GM21515 (cell line): ENCODE data around the gene LUC7L2.
A peak's percentile ranks its signal among the peaks of the same experiment; 100 is the strongest.
"Not testable (repeated sequence)": the region's sequence is repeated elsewhere in the genome, so short reads cannot be mapped to it uniquely, and the experiment has no call there.

Experiments used
- ATAC-seq: cut with Tn5 transposase; IDR thresholded peaks from one replicate; pipeline ENCODE4 v1.9.1; 2021; ENCODE audit not compliant: unreplicated experiment

LUC7L2 gene, protein sequence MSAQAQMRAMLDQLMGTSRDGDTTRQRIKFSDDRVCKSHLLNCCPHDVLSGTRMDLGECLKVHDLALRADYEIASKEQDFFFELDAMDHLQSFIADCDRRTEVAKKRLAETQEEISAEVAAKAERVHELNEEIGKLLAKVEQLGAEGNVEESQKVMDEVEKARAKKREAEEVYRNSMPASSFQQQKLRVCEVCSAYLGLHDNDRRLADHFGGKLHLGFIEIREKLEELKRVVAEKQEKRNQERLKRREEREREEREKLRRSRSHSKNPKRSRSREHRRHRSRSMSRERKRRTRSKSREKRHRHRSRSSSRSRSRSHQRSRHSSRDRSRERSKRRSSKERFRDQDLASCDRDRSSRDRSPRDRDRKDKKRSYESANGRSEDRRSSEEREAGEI

DNA sequence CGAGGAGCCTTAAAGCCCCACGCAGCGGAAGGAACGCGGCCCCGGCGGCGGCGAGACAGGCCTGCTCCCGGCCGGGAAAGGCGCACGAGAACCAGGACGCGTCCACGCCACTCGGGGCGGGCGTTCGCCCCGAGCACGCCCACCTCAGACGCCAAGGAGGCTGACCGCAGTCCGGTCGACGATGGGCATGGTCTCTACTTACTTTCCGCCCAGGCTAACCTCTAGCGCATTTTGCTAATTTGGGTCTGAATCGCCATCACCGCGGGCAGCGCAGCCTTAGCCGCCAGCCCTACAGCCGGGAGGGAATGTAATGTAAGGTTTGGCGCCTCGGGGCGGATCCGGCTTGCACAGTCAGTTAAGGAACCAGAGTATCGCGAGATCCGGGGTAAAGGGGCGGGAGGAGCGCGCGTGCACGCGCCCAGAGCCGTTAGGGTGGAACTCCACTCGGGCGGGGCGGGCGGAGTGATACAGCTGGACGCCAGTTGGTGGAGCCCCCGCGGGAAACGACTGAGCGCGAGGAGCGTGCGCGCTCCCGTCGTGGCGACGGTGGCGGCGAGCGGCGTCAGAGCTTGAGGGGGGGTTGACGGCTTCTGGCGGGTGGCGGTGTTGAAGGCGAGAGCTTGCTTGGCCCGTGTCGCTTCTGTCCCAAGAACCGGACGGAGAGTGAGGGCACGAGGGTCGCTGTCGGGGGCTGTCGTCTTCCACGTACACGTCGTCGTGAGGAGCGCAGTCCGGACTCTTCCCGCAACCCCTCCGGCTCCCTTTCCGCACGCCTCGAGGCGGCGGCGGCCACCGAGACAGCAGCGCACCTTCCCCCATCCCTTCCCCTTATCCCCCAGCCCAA, at the start of gene LUC7L2:
Gene LUC7L2 (plus strand): TSS at position 529 of the 844 bp plus-strand sequence. CDS start 368 bp downstream, outside the sequence.
- peak; percentile 75 for ATAC-seq

DNA sequence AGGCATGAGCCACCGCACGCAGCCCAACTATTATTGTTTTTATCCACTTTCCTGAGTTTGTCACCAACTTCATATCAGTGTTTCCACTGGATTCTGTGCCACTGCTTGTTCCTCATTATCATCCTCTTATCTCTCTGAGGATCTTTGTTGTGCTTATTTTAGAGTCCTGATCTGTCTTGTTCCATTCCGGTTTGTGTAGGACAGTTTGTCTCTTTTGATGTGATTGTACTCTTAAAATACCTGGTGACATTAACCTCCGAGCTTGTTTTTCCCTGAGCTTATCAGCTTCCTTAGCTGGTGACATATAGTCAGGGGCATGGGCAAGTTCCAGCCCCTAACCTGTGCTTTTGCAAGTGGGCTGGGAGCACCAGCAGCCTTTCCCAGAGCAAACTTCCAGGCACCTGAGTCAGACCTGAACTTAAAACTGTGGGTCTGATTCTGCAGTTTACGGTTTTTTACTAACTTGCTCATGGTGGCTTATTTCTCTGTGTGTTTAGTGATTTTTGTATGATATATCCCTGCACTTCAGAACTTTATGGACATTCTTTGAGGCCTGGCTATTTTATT, 41.7 kb upstream of the LUC7L2 start:
- no peak for ATAC-seq

DNA sequence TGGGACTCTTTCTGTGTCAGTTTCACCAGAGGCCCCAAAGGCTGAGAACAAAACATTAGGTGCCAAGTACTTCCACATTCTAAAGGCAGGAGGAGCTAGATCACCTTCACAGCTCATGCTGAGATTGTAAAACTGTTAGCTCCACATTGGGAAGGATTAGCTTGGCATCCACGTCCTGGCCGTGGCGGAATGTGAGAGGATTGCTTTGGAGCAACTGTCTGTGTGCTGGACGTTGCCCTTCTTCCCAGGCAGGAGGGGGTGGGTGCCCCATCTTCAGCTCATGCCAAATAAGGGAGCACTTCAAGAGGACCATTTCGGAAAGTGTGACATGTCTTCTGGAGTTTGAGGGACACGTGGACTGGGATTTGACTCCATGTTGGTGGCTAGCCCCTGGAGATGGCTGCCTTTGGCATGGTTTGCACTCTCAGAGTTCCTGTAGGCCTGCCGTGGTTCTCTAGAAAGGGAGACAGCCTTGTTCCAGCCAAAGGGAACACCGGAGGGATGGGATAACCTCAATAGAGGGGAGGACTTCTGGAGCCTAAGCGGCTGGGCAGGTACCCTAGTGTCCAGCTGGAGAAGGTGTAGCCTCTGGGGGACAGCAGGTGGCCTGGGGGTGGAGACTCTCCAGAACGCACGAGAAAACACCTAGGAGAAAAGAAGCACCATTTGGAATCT, 38.5 kb upstream of the LUC7L2 start:
- ATAC-seq, result no peak

DNA sequence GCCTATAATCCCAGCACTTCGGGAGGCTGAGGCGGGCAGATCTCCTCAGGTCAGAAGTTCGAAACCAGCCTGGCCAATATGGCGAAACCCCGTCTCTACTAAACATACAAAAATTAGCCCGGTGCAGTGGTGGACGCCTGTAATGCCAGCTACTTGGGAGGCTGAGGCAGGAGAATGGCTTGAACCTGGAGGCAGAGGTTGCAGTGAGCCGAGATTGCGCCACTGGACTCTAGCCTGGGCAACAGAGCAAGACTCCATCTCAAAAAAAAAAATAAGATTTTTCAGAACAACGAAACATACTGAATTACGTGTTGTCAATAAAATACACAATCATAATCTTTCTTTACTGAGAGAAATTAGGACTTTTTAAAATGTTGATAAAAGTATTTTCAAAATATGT, 35.0 kb upstream of the LUC7L2 start:
- ATAC-seq, result not testable (repeated sequence)

DNA sequence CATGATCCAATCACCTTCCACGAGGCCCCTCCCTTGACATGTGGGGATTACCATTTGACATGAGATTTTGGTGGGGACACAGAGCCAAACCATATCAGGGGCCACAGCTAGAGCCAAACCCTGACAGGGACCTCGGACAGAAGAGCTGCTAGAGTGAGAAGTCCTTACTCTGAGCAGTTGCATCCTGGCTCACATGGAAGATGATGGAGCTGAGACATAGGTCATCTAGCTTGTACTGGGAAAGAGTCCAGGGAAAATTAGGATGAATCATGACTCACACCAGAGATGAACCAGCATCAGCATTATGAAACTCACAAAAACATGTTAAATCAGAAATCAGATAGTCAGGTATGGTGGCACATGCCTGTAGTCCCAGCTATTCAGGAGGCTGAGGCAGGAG, 31.3 kb upstream of the LUC7L2 start:
- no peak for ATAC-seq

DNA sequence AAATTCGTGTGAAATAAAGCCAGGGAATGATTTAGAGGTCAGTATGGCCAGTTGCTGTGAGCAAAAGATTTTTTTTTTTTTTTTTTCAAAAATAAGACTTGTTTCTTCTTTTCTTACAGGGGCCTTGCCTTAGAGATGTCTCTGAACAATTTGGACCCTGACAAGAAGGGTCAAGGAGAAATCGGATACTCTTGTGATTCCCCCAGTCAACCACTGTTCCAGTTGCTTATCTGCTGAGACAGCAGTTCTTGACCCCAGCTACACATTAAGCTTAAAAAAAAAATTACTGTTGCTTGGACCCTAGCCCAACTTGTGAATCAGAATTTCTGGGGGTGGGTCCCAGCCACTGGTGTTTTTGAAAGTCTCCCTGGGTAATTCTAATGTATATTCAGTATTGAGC, 30.6 kb upstream of the LUC7L2 start:
- no peak for ATAC-seq

DNA sequence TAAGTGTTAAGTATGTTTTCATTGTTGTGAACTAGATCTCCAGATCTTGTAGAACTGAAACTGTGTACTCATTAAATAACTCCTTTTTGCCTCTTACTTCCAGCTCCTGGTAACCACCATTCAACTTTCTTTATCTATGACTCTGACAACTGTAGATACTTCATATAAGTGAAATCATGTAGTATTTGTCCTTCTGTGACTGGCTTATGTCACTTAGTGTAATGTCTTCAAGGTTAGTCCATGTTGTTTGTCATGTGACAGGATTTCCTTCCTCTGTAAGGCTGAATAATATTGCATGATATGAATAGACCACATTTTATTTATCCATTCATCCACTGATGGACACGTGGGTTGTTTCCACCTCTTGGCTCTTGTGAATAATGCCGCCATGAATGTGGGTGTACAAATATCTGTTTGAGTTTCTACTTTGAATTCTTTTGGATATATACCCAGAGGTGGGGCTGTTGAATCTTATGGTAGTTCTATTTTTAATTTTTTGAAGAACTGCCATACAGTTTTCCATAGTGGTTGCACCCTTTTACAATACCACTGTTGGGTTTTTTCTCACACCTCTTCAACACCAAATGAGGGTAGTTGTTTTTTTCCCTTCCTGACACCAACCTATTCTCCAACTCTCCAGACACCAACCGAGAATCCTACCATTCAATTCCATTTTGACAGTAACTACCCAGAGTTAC, 29.2 kb upstream of the LUC7L2 start:
- no peak for ATAC-seq

DNA sequence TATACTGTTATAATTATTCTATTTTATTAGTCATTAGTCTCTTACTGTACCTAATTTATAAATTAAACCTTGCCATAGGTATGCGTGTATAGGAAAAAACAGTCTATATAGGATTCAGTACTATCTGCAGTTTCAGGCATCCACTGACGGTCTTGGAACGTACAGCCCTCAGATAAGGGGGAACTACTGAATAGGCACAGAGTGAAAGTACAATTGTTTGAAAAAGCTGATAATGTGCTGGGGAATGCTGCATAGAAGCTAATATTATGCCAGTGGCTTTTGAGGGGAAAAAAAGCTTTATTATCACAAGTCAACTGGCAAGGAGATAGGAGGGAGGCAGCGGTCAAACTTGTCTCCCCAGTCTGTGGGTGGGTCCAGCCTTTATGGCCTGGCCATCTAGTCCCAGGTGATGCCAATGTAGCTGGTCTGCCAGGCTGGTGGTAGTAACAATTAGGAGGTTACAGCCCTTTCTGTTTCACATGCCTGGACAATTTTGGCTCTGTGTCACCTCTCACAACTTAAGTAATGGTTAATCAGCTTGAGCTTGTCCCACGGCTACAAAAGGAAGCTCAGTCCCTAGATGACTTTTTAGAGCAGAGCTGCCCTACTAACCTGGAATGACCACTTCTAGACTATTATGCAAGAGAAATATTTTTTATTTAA, 26.9 kb upstream of the LUC7L2 start:
- ATAC-seq, result no peak

DNA sequence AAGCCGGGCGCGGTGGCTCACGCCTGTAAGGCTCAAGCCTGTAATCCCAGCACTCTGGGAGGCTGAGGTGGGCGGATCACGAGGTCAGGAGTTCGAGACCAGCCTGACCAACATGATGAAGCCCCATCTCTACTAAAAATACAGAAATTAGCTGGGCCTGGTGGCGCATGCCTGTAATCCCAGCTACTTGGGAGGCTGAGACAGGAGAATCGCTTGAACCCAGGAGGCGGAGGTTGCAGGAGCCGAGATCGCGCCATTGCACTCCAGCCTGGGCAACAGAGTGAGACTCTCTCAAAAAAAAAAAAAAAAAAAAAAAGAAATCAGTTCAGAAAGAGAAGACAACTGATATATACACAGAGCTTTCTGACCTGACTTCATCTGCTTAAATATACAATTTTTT, 26.3 kb upstream of the LUC7L2 start:
- not testable (repeated sequence) for ATAC-seq

DNA sequence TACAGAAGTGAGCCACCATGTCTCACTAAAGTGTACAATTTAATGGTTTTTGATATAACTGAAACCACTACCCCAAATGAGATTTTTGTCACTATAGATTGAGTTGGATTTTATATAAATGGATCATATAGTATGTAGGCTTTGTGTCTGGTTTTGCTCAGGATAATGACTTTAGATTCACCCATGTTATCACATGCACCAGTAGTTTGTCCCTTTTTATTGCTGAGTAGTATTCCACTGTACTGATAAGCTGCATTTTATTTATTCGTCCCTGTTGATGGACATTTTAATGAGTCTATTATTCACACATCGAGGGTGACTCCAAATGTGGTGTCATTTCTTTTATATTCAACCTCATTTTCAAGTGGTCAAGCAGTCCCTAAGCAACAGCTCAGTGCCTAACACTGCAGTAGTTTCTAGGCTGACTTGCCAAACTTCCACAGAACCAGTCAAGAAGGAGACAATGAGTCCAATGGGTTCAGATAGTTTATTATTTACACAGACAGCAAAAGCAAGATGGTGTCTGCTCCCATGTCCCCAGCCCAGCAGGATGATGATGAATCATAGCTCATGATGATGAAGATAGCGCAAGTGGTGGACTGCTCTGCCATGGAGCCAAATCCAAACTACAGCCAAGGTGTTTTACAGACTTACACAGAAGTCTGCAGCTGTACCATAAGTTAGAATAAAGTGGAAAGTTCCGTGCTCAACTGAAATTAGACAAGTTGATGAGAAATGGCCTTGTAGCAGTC, 25.1 kb upstream of the LUC7L2 start:
- ATAC-seq, result no peak

DNA sequence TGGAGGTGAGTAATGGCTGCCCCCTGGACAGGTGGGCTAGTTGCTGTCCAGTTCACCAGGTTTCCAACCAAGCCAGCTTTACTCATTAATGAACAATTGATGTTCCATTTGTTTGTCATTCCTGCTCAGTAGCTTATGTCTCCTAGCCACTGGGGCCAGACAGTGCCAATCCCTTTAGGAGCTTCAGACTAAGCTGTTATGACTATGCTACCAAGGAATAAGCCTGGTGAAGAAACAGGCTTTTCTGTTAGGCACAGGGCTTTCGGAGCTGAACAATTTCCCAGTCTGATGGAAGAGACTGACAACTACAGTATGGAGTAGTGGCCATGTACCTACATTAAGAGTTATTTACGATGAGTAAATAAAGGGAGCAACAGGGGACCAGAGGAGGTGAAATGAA, 20.7 kb upstream of the LUC7L2 start:
- no peak for ATAC-seq

DNA sequence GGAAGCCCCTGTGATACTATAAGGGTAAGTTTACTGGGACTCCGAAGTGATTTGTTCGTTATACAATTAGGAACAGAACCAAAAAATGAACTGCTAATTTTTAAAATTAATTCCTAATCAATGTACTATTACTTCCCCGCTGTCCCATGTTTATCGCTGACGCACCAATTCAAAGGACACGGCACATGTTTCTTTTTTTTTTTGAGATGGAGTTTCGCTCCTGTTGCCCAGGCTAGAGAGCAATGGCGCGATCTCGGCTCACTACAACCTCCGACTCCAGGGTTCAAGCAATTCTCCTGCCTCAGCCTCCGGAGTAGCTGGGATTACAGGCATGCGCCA, 20.0 kb upstream of the LUC7L2 start:
- no peak for ATAC-seq

DNA sequence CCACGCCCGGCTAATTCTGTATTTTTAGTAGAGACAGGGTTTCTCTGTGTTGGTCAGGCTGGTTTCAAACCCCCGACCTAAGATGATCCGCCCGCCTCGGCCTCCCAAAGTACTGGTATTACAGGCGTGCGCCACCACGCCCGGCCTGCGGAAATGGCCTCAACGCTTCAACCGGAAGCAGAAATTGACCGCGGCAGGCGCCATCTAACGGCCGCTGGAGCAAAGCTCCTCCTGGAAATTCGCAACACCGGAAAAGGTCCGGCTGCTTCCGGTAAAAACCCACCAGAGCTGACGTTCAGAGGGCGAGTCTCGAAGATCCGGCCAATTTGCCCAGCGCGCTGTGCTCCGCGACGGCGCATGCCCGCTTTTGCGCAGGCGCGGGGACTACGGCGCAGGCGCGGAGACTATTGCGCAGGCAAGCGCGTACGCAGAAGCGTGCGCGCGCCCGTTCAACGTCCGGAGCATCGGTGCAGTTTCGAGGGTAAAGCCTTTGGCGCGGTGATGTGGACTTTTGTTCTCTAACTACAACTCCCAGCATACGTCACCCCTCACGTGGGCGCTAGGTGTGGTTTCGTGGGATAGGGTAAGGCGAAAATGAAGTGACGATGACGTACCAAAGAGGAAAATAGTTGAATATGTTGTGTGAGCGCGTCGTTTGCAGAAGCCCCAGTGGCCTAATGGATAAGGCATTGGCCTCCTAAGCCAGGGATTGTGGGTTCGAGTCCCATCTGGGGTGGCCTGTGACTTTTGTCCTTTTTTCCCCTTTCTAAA, 19.5 kb upstream of the LUC7L2 start:
- ATAC-seq, result peak; percentile 84

DNA sequence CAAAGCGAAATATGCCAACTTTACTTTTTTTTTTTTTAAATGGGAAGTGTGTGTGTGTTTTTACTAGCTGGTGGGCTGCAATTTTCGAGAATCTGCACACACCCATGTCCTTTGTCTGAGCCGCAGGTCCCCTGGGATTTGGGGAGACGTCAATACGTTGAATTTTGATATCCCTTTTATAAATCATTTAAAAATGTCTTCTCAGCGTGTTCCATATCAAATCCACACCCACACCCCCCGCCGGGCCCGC, 19.0 kb upstream of the LUC7L2 start:
- ATAC-seq, result no peak

DNA sequence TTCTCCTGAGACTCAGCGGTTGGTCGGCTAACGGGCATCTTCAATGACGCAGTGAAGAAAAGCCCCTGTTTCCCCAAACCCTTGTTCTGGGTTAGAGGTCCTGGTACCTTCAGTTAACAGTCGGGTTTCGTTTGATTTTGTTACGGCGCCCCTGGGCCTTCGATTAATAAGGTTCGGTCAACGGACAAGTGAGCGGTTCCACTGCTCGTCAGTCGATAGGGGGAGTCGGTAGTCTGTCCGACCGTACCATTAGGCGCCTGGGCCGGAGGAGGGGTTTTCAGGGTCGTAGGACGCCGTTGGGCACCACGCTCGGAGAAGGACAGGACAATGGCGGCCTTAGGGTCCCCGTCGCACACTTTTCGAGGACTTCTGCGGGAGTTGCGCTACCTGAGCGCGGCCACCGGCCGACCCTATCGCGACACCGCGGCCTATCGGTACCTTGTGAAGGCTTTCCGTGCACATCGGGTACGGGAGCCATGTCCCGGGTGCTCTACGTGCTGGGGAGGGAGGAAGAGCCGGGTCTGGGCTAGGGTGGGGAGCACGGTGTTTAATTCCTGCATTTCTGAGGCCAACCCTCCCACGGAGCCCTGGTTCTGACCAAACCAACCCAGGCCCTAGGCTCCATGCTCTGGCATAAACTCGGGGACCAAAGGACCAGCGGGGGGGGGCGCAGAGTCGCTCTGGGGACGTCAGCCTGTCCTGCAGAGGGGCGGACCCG, 18.5 kb upstream of the LUC7L2 start, which contains the start of gene FMC1:
Gene FMC1 (plus strand): TSS at position 280 of the 718 bp plus-strand sequence. CDS start 48 bp downstream, at position 328.
- peak; percentile 59 for ATAC-seq

DNA sequence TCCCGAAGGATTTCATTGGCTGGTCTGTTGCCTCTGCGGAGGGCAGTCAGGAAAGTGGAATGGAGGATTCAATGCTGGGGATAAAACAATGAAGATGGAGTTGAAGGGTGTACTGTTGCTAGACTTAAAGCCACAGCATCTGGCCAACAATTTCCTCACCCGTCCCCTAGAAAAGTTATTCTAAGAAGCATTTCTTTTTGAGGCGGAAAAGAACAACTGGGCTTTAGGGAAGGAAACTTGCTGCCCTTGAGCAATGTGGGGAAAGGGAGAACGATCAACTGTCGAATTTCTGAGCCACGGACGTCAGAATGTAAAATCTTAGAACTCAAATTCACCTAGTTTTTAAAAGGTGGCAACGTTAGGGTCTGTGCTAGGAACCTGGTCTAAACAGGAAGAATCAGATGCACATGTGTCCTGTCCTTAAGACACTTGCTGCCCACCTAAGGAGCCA, 17.9 kb upstream of the LUC7L2 start:
- ATAC-seq, result no peak

DNA sequence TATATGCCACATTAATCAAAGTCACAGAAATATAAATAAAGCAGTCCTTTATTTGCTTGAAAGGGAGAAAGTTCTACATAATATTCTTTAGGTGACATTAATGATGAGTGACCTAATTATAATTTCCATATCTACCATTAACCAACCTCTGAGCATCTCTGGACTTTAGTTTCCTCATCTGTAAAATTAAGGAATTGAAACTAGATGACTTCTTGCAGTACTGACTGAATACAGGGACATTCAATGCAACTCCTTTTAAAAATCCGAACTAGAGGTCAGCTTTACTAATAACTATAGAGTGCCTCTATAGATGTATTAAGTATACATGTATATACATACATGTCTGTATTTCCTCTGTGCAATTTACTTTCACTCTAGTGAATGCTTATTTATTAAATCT, 14.7 kb upstream of the LUC7L2 start:
- no peak for ATAC-seq

DNA sequence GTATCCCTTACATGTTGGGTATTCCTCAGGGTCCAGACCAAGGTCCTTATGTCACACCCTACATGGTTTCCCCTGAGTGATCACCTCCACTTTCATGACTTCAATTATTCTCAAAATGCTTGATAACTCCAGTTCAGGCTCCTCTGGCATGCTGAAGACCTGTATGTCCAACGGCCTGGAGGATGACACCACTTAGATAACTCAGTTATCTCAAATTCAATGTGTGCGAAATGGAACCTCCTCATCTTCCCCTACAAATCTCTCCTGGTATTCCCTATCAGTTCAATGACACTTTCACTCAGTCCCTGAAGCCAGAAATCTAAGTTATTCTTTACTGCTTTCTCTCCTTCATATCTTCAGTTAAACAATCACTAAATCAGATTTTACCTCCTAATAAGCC, 8.7 kb upstream of the LUC7L2 start:
- ATAC-seq, result no peak
